ENCODE measurements around the gene MYF6. TPM values are rescaled to one million over a fixed set of nuclear protein-coding genes. Genes with fewer than 3 reads are reported as not detected.

Gene MYF6
- total RNA-seq, 1 donor from 2014 or later: not detected

DNA sequence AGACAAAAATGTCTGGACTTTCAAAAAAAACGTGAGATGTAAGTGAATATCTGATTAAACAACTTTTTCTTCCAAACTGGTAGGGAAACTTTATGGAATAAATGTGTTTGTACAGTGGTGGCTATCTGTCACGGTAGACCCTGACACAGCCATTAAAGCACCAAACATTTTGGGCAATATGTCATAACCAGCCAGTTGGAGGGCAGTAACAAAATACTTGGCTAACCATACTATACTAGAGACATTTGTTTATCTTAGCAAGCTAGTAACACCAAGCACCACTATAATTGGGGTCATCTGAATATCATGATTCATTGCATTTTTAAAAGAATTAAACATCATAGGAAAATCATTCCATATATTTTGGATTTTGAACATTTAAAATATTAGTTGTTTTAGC lies 6.0 kb upstream of the MYF6 start:
- peaks cover 8% of the 10 kb centered on the region for H3K4me1 ChIP-seq (ENCODE audit: insufficient read depth, low read length)
- no peaks in the 10 kb centered on the region for H3K27me3 ChIP-seq (ENCODE audit: insufficient read depth, low read length)
- no peak overlapping the region for H3K27ac ChIP-seq (ENCODE audit: low read depth, low read length)
- FAIRE-seq (peak; percentile 55), DNase-seq (ENCODE audit: low read depth) (peak; percentile 14)
- H3K4me3 Mint-ChIP-seq (ENCODE audit: unreplicated experiment): no peak overlapping the region
- no peaks in the 10 kb centered on the region for H3K79me2 ChIP-seq (ENCODE audit: insufficient read depth, low read length)
- TF ChIP-seq, protein P1, sequence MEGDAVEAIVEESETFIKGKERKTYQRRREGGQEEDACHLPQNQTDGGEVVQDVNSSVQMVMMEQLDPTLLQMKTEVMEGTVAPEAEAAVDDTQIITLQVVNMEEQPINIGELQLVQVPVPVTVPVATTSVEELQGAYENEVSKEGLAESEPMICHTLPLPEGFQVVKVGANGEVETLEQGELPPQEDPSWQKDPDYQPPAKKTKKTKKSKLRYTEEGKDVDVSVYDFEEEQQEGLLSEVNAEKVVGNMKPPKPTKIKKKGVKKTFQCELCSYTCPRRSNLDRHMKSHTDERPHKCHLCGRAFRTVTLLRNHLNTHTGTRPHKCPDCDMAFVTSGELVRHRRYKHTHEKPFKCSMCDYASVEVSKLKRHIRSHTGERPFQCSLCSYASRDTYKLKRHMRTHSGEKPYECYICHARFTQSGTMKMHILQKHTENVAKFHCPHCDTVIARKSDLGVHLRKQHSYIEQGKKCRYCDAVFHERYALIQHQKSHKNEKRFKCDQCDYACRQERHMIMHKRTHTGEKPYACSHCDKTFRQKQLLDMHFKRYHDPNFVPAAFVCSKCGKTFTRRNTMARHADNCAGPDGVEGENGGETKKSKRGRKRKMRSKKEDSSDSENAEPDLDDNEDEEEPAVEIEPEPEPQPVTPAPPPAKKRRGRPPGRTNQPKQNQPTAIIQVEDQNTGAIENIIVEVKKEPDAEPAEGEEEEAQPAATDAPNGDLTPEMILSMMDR (IDR thresholded peaks at IDR 0.05; ENCODE audit: insufficient read depth, low read depth, low read length): no peak
- no peak for TF ChIP-seq EZH2 (IDR thresholded peaks at IDR 0.05; ENCODE audit: insufficient read depth, low read length)
- H3K27ac Mint-ChIP-seq (ENCODE audit: unreplicated experiment): no peak overlapping the region
- H3K9me3 ChIP-seq (ENCODE audit: insufficient read depth, low read depth, low read length): no peaks in the 10 kb centered on the region
- H2AFZ ChIP-seq (ENCODE audit: low read depth, low read length): no peak overlapping the region
- no peaks in the 10 kb centered on the region for H3K36me3 ChIP-seq (ENCODE audit: insufficient read depth, low read length)
- H4K20me1 ChIP-seq (ENCODE audit: insufficient read depth, low read length): no peaks in the 10 kb centered on the region
- H3K4me2 ChIP-seq (ENCODE audit: low read length): no peak overlapping the region
- H3K9me3 Mint-ChIP-seq (ENCODE audit: unreplicated experiment): no peaks in the 10 kb centered on the region
- no peak overlapping the region for H3K9ac ChIP-seq (ENCODE audit: low read length)
- no peak overlapping the region for H3K4me3 ChIP-seq (ENCODE audit: insufficient read depth, low read depth, low read length)
- peaks cover under 1% of the 10 kb centered on the region for H3K27me3 Mint-ChIP-seq (ENCODE audit: low read depth, unreplicated experiment)
- no peaks in the 10 kb centered on the region for H3K36me3 Mint-ChIP-seq (ENCODE audit: low read depth, unreplicated experiment)
- H3K4me1 Mint-ChIP-seq (ENCODE audit: low read depth, unreplicated experiment): peaks cover 17% of the 10 kb centered on the region

DNA sequence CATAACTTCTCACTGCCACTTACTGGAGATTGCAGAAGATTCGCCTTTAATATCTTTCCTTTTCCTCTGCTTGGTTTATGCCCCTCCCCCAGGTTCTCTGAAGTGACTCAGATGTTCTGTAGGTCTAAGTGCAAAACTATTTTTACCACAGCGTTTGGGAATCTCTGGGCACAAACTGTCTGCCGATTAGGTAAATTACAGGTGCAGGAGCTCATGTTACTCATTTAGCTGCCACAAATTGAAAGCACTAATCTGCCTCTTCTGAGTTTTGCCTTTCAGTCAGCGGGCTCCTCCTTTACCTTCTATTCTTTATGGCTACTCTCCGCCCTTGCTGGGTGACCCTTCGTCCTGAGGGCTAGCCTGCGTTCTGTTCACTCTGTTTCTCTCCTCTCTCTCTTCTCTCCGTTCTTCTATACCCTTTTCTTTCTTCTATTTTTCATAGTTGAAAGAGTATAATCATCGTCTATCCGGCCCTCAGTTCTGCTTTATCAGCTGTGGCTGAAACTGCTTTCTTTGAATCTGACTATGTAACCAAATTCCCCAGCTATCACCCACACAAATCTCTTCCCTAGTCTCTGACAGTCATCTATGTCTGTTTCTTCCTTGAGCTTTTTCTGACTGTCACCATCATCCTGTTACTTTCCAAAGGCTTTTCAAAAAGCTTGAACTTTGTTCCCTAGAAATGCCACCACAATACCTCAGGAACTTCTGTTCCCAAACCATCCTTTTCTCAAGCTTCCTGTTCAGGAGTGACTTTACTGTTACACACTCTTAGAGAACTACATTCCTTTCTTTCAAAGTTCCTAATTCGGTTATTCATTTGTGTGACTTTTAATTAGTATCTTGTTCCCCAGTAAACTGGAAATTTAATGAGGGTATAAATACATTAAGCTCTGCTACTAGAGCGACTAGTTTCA lies 4.3 kb upstream of the MYF6 start:
- FAIRE-seq: peak; percentile 54
- H3K4me3 Mint-ChIP-seq (ENCODE audit: unreplicated experiment): peak overlapping the region; percentile 3
- Histone ChIP-seq H3K4me1 (ENCODE audit: insufficient read depth, low read length) (peaks cover 8% of the 10 kb centered on the region), H3K36me3 (ENCODE audit: insufficient read depth, low read length) (no peaks in the 10 kb centered on the region), H2AFZ (ENCODE audit: low read depth, low read length) (peak overlapping the region; percentile 29), H3K9ac (ENCODE audit: low read length) (peak overlapping the region; percentile 16), H3K27ac (ENCODE audit: low read depth, low read length) (no peak overlapping the region), H3K27me3 (ENCODE audit: insufficient read depth, low read length) (no peaks in the 10 kb centered on the region), H3K79me2 (ENCODE audit: insufficient read depth, low read length) (no peaks in the 10 kb centered on the region), H3K4me2 (ENCODE audit: low read length) (peak overlapping the region; percentile 80), H4K20me1 (ENCODE audit: insufficient read depth, low read length) (no peaks in the 10 kb centered on the region), H3K4me3 (ENCODE audit: insufficient read depth, low read depth, low read length) (peak overlapping the region; percentile 18), H3K9me3 (ENCODE audit: insufficient read depth, low read depth, low read length) (no peaks in the 10 kb centered on the region)
- H3K36me3 Mint-ChIP-seq (ENCODE audit: low read depth, unreplicated experiment): no peaks in the 10 kb centered on the region
- H3K4me1 Mint-ChIP-seq (ENCODE audit: low read depth, unreplicated experiment): peaks cover 17% of the 10 kb centered on the region
- TF ChIP-seq, protein P1 (IDR thresholded peaks at IDR 0.05; ENCODE audit: insufficient read depth, low read depth, low read length): no peak
- no peak for TF ChIP-seq EZH2 (IDR thresholded peaks at IDR 0.05; ENCODE audit: insufficient read depth, low read length)
- no peaks in the 10 kb centered on the region for H3K9me3 Mint-ChIP-seq (ENCODE audit: unreplicated experiment)
- H3K27me3 Mint-ChIP-seq (ENCODE audit: low read depth, unreplicated experiment): peaks cover 17% of the 10 kb centered on the region
- peak overlapping the region; percentile 81 for H3K27ac Mint-ChIP-seq (ENCODE audit: unreplicated experiment)
- DNase-seq (ENCODE audit: low read depth): peak; percentile 83

DNA sequence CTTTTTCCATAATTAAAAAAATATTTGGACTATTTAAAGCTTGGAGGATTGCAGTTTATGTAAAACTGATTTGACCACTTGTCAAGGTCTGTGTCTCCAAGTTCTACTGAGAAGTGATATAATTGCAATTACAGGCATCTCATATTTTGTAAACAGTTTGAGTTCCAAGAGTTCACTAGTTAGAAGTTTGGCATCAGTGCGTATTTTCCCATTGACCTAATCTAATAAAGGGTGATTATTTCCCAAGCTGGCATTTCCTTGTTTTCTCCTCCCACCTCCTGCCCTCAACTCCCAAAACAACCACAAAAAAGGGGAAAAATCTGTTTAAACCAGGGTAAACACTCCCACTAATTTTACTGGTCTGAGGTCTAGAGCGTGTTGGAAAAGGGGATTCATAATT lies 3.0 kb upstream of the MYF6 start:
- Mint-ChIP-seq H3K27ac (ENCODE audit: unreplicated experiment) (no peak overlapping the region), H3K4me3 (ENCODE audit: unreplicated experiment) (no peak overlapping the region), H3K27me3 (ENCODE audit: low read depth, unreplicated experiment) (peaks cover 30% of the 10 kb centered on the region), H3K9me3 (ENCODE audit: unreplicated experiment) (no peaks in the 10 kb centered on the region), H3K36me3 (ENCODE audit: low read depth, unreplicated experiment) (no peaks in the 10 kb centered on the region), H3K4me1 (ENCODE audit: low read depth, unreplicated experiment) (peaks cover 20% of the 10 kb centered on the region)
- TF ChIP-seq EZH2 (IDR thresholded peaks at IDR 0.05; ENCODE audit: insufficient read depth, low read length): no peak
- TF ChIP-seq, protein P1 (IDR thresholded peaks at IDR 0.05; ENCODE audit: insufficient read depth, low read depth, low read length): no peak
- Histone ChIP-seq H3K9ac (ENCODE audit: low read length) (no peak overlapping the region), H3K4me3 (ENCODE audit: insufficient read depth, low read depth, low read length) (no peak overlapping the region), H3K4me2 (ENCODE audit: low read length) (no peak overlapping the region), H3K4me1 (ENCODE audit: insufficient read depth, low read length) (peaks cover 15% of the 10 kb centered on the region), H4K20me1 (ENCODE audit: insufficient read depth, low read length) (no peaks in the 10 kb centered on the region), H3K27ac (ENCODE audit: low read depth, low read length) (no peak overlapping the region), H3K79me2 (ENCODE audit: insufficient read depth, low read length) (no peaks in the 10 kb centered on the region), H3K9me3 (ENCODE audit: insufficient read depth, low read depth, low read length) (no peaks in the 10 kb centered on the region), H3K27me3 (ENCODE audit: insufficient read depth, low read length) (peaks cover 4% of the 10 kb centered on the region), H3K36me3 (ENCODE audit: insufficient read depth, low read length) (no peaks in the 10 kb centered on the region), H2AFZ (ENCODE audit: low read depth, low read length) (no peak overlapping the region)
- no peak for FAIRE-seq
- DNase-seq (ENCODE audit: low read depth): no peak

All from astrocyte (in vitro differentiated cells and primary cell).